Esophagus (tissue), 2 donors: ENCODE measurements around the gene BROX. TPM values are rescaled to one million over a fixed set of nuclear protein-coding genes. Genes with fewer than 3 reads are reported as not detected.

Experiments used
- H3K27ac ChIP-seq, 2 donors: one replicate each; pipeline ENCODE4 v1.5.1; 2013; ENCODE audit warnings: low read depth in 2 of 2, mild to moderate bottlenecking in 2 of 2, inconsistent platforms in 1 of 2, low read length in 1 of 2, moderate library complexity in 1 of 2
- H3K27me3 ChIP-seq, 2 donors: one replicate each; pipeline ENCODE4 v1.6.1; 2013; ENCODE audit warnings: low read length in 2 of 2, control low read depth in 1 of 2, mild to moderate bottlenecking in 1 of 2; ENCODE audit not compliant: insufficient read depth in 2 of 2, control insufficient read depth in 1 of 2
- H3K36me3 ChIP-seq, 2 donors: one replicate each; pipeline ENCODE4 v1.6.1; 2013; ENCODE audit warnings: low read length in 1 of 2; ENCODE audit not compliant: control insufficient read depth in 2 of 2, insufficient read depth in 2 of 2
- H3K4me1 ChIP-seq, 2 donors: one replicate each; pipeline ENCODE4 v1.6.1; 2013; ENCODE audit warnings: low read length in 1 of 2; ENCODE audit not compliant: control insufficient read depth in 2 of 2, insufficient read depth in 2 of 2
- H3K4me3 ChIP-seq, 2 donors: one replicate each; pipeline ENCODE4 v1.5.1; 2013; ENCODE audit warnings: low read length in 2 of 2, mild to moderate bottlenecking in 2 of 2, low read depth in 1 of 2, moderate library complexity in 1 of 2
- H3K9me3 ChIP-seq, 2 donors: one replicate each; pipeline ENCODE4 v1.6.1; 2013; ENCODE audit warnings: mild to moderate bottlenecking in 2 of 2, low read depth in 1 of 2, low read length in 1 of 2, moderate library complexity in 1 of 2; ENCODE audit not compliant: control insufficient read depth in 2 of 2, insufficient read depth in 1 of 2
- WGBS, 2 donors: extraction: QIAGEN DNeasy Blood & Tissue Kit; methylation state at CpG; one replicate each; pipeline ENCODE4 v1.1.7; 2013; 5-methylcytosine and 5-hydroxymethylcytosine counted together
- polyA plus RNA-seq, 2 donors: library from polyadenylated mRNA; stranded (reverse); fragments of 200-250 nt; gene quantifications; one replicate each; pipeline ENCODE4 v1.2.3, GENCODE V29; 2013
- donor health status: healthy with polysubstance abuse.
- donor health status: Bipolar disorder and iron deficiency.

Gene BROX
- polyA plus RNA-seq, 2 donors: 14.3 to 22.8 TPM

DNA sequence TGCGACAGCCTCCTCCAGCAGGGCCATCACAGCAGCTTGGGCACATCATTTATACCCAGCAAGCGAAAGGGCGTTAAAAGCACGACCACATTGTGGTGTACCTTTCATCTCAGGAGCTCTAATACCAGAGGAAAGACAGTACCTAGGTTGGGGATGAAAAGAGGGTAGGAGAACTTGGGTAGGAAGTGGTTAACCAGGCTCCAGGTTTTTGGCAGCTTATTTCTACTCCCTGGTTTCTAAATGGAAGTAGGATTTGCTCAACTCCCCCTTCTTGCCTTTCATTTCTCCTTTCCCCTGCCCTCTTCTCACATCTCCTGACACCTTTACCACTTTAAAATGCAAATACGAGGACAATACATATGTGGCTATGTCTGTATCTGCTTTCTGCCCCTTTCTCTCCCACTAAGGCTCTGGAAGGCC is 54.8 kb downstream of the BROX start:
- Histone ChIP-seq H3K27ac (no peak overlapping the region), H3K36me3 (no peaks in the 10 kb centered on the region), H3K9me3 (peaks cover 4% of the 10 kb centered on the region in 2 donors), H3K27me3 (no peaks in the 10 kb centered on the region), H3K4me3 (no peak overlapping the region), H3K4me1 (no peaks in the 10 kb centered on the region)
- 72 to 84% methylated on average over 5 of the region's 5 CpGs for WGBS, 2 donors

DNA sequence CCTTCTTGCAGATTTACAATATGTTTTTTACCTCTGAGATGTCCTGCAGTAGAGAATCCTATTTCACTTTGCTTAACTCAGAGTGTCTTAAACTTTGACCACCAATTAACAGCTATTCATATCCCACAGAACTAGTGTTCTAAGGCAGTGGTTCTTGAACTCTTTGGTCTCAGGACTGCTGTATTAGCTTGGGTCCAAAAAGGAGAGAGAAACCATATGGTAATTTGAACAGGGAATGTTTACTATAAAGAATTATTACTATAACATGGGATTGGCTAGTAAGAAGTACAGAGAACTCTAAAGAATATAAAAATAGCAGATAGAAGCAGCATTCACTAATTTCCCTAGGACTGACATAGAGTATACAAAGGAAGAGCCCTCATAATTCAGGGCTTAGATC is 56.2 kb downstream of the BROX start:
- Histone ChIP-seq H3K4me3 (no peak overlapping the region), H3K36me3 (no peaks in the 10 kb centered on the region), H3K27ac (no peak overlapping the region), H3K4me1 (no peaks in the 10 kb centered on the region), H3K27me3 (no peaks in the 10 kb centered on the region), H3K9me3 (peaks cover 4% of the 10 kb centered on the region in 2 donors)

DNA sequence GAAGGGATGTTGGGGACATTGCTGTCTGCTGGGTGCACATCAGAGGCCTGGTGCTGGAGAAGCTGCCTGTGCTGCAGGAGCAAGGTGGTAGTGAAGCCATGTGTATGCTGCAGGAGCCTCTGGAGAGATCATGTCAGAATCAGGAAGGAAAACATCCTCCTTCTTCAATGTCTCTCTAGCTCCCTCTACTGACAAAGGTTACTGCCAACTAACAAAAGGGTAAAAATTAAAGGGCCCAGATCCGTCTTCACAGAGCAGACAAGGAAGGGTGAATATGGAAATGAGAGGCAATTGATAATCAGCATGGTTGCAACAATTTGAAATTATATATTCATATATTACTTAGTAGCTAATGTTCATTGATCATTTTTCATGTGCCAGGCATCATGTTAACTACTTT is 56.8 kb downstream of the BROX start:
- no peaks in the 10 kb centered on the region for H3K36me3 ChIP-seq
- no peaks in the 10 kb centered on the region for H3K4me1 ChIP-seq
- no peak overlapping the region for H3K27ac ChIP-seq
- 79 to 89% methylated on average over 1 of the region's 1 CpG for WGBS, 2 donors
- H3K4me3 ChIP-seq: no peak overlapping the region
- peaks cover 4% of the 10 kb centered on the region in 2 donors for H3K9me3 ChIP-seq
- no peaks in the 10 kb centered on the region for H3K27me3 ChIP-seq

DNA sequence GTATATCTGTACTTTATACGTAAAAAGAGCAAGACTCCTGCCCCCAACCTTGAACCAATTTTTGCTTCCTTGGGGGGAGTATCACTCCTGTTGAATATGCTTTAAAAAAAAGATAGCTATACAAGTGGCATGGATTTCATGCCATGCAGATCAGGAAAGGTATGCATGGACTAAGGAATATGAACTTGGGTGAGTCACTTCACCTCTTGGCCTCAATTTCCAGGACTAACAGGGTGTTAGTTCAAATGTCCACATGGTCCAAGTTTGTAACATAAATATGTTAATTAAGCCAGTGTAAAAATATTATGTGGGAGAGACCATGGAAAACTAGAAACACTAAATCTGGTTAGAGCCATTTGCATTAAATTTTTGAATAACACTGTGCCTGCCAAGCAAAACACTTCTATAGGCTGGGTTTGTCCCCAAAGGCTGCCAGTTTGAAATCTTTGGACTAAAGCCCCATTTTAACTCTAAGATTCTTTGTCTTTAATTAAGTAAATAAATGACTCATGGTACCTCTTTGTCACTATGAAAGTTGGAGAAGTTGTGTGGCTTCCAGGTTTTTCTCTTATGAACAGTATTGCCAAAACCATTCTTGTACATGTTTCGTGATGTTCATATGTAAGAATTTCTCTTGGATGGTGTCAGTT is 57.7 kb downstream of the BROX start:
- no peaks in the 10 kb centered on the region for H3K27me3 ChIP-seq
- H3K27ac ChIP-seq: no peak overlapping the region
- H3K4me3 ChIP-seq: no peak overlapping the region
- H3K9me3 ChIP-seq: peaks cover 4% of the 10 kb centered on the region in 2 donors
- H3K4me1 ChIP-seq: no peaks in the 10 kb centered on the region
- WGBS, 2 donors: 63 to 70% methylated on average over 2 of the region's 2 CpGs
- H3K36me3 ChIP-seq: no peaks in the 10 kb centered on the region

DNA sequence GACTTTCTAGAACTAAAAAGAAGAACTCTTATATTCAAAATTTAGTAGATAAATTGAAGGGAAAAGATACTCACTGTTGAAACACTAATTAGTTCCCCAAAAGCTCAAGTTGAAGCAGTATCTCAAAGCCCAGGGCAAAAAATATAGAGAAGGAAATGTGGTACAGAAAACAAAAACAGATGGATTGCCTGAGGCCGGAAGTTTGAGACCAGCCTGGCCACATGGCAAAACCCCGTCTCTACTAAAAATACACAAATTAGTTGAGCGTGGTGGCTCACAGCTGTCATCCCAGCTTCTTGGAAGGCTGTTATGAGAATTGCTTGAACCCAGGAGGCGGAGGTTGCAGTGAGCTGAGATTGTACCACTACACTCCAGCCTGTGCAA is 60.6 kb downstream of the BROX start:
- no peaks in the 10 kb centered on the region for H3K4me1 ChIP-seq
- peaks cover 4% of the 10 kb centered on the region in 2 donors for H3K9me3 ChIP-seq
- H3K27me3 ChIP-seq: no peaks in the 10 kb centered on the region
- WGBS, 2 donors: 57 to 61% methylated on average over 4 of the region's 4 CpGs
- H3K36me3 ChIP-seq: no peaks in the 10 kb centered on the region
- no peak overlapping the region for H3K27ac ChIP-seq
- H3K4me3 ChIP-seq: no peak overlapping the region

DNA sequence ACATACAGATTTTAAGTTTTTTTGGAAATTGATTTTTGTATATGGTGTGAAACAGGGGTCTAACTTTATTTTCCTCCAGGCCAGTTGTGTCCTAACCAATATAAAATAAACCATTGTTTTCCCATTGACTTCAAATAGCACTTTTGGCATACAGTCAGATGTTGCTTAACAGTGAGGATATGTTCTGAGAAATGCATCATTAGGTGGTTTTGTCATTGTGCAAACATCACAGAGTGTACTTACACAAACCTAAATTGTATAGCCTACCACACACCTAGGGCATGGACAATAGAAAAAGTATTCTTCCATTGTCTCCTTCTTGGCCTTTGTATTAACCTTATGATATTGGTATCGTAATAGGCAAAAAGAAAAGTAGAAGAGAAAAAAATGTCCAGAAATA is 65.1 kb downstream of the BROX start:
- H3K36me3 ChIP-seq: no peaks in the 10 kb centered on the region
- no peak overlapping the region for H3K4me3 ChIP-seq
- no peaks in the 10 kb centered on the region for H3K9me3 ChIP-seq
- no peak overlapping the region for H3K27ac ChIP-seq
- H3K4me1 ChIP-seq: no peaks in the 10 kb centered on the region
- 54 to 79% methylated on average over 1 of the region's 1 CpG for WGBS, 2 donors
- H3K27me3 ChIP-seq: no peaks in the 10 kb centered on the region

DNA sequence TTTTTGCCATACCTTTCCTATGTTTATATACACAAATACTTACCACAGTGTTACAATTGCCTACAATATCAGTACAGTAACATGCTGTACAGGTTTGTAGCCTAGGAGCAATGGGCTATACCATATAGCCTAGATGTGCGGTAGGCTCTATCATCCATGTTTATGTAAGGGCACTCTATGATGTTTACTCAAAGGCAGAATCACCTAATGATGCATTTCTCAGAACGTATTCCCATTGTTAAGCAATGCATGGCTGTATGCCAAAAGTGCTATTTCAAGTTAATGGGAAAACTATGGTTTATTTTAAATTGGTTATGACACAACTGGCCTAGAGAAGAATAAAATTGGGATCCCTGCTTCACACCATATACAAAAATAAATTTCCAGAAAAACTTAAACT is 65.6 kb downstream of the BROX start:
- Histone ChIP-seq H3K9me3 (no peaks in the 10 kb centered on the region), H3K36me3 (no peaks in the 10 kb centered on the region), H3K27me3 (no peaks in the 10 kb centered on the region), H3K4me3 (no peak overlapping the region), H3K4me1 (no peaks in the 10 kb centered on the region), H3K27ac (no peak overlapping the region)
- 36 to 39% methylated on average over 2 of the region's 2 CpGs for WGBS, 2 donors

DNA sequence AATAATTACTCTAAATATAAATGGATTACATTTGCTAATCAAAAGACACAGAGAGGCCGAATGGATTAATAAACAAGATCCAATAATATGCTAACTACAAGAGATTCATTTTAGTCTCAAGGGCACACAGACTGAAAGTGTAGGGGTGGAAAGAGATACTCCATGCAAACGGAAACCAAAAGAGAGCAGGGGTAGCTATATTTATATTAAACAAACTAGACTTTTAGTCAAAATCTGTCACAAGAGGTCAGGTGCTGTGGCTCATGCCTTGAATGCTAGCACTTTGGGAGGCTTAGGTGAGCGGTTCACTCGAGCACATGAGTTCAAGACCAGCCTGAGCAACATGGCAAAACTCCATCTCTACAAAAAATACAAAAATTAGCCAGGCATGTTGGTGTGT is 68.9 kb downstream of the BROX start:
- H3K27me3 ChIP-seq: no peaks in the 10 kb centered on the region
- H3K9me3 ChIP-seq: no peaks in the 10 kb centered on the region
- H3K4me1 ChIP-seq: no peaks in the 10 kb centered on the region
- WGBS, 2 donors: 63 to 64% methylated on average over 4 of the region's 4 CpGs
- H3K36me3 ChIP-seq: no peaks in the 10 kb centered on the region
- no peak overlapping the region for H3K4me3 ChIP-seq
- H3K27ac ChIP-seq: no peak overlapping the region

DNA sequence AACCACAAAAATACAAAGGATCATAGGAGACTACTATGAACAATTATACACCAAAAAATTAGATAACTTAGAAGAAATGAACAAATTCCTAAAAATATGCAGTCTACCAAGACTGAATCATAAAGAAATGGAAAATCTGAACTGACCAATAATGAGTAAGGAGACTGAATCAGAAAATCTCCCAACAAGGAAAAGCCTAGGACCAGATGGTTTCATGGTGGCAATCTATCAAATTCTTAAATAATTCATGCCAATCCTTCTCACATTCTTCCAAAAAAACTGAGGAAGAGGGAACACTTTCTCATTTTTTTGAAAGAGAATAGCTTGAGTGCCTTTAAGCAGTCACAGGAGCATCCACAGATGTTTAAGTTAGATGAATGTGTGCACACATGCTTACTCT is 70.7 kb downstream of the BROX start:
- no peaks in the 10 kb centered on the region for H3K9me3 ChIP-seq
- no peaks in the 10 kb centered on the region for H3K4me1 ChIP-seq
- no peak overlapping the region for H3K4me3 ChIP-seq
- H3K27ac ChIP-seq: no peak overlapping the region
- no peaks in the 10 kb centered on the region for H3K36me3 ChIP-seq
- H3K27me3 ChIP-seq: no peaks in the 10 kb centered on the region

DNA sequence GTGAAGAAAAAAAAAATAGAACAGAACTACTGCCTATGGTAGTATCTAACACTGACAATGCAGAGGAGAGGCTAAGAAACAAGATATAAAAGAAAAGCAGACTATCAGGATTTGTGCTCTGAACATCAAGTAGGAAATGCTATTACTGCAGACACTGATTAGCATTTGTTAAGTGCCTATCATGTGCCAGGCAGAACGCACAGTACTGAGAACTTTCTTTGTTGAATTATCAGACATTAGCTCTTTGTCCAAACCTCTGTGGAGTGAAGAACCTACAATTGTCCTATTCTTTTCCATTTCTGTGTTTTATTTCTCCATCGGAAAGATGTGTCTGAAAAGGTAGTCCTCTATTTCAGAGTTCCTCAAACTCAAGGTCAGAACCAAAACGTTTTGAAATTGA is 72.0 kb downstream of the BROX start:
- 41 to 53% methylated on average over 3 of the region's 3 CpGs for WGBS, 2 donors
- no peaks in the 10 kb centered on the region for H3K27me3 ChIP-seq
- no peaks in the 10 kb centered on the region for H3K9me3 ChIP-seq
- no peak overlapping the region for H3K4me3 ChIP-seq
- no peak overlapping the region for H3K27ac ChIP-seq
- H3K36me3 ChIP-seq: no peaks in the 10 kb centered on the region
- H3K4me1 ChIP-seq: no peaks in the 10 kb centered on the region
